PC-3 (cell line): ENCODE results near the gene ZIC2. TPM values are rescaled to one million over a fixed set of nuclear protein-coding genes. Genes with fewer than 3 reads are reported as not detected.

Source experiments
- ATAC-seq: fragments of 200-7000 bp; cut with Tn5 transposase; 2 replicates; pipeline ENCODE4 v1.9.1; 2020; ENCODE audit warnings: mild to moderate bottlenecking, moderate library complexity
- BruUV-seq: library from RNA; stranded (reverse); fragments of 400-500 nt; replicated peaks from 2 replicates; lab custom pipeline; 2021; lab: Mats Ljungman, UMichigan
- CTCF ChIA-PET: fragments of 300-600 bp; sonication (Branson Sonifier 250); formaldehyde crosslinking; loops from one replicate; lab custom pipeline; 2022; ENCODE audit warnings: antibody characterized with exemption; lab: Charles Lee
- POLR2A ChIA-PET: fragments of 300-600 bp; sonication (Branson Sonifier 250); formaldehyde crosslinking; loops from one replicate; lab custom pipeline; 2022; ENCODE audit warnings: antibody characterized with exemption; ENCODE audit not compliant: unreplicated experiment; lab: Charles Lee
- DNase-seq: peaks from one replicate; pipeline ENCODE4 v3.0.0-alpha.2; 2015
- H2AFZ ChIP-seq: fragments of 300-600 bp; sonication (generic); 2 replicates; pipeline ENCODE4 v1.6.0; 2016; ENCODE audit warnings: antibody characterized with exemption, low read length
- H3F3A ChIP-seq: fragments of 300-600 bp; sonication (generic); one replicate; pipeline ENCODE4 v1.6.0; 2017; ENCODE audit warnings: antibody characterized with exemption, low read length, control low read depth, mild to moderate bottlenecking; ENCODE audit not compliant: unreplicated experiment
- H3K27ac ChIP-seq: fragments of 300-600 bp; sonication (generic); 2 replicates; pipeline ENCODE4 v1.5.1; 2016; ENCODE audit warnings: mild to moderate bottlenecking, low read length
- H3K27me3 ChIP-seq: fragments of 300-600 bp; sonication (generic); 2 replicates; pipeline ENCODE4 v1.6.1; 2016; ENCODE audit warnings: low read length, mixed read lengths
- H3K36me3 ChIP-seq: fragments of 300-600 bp; sonication (generic); 2 replicates; pipeline ENCODE4 v1.6.1; 2016; ENCODE audit warnings: low read depth, mixed run types, low read length, mixed read lengths
- H3K4me1 ChIP-seq: fragments of 300-600 bp; sonication (generic); 2 replicates; pipeline ENCODE4 v1.5.1; 2016; ENCODE audit warnings: low read length; ENCODE audit not compliant: insufficient read depth
- H3K4me2 ChIP-seq: fragments of 300-600 bp; sonication (generic); 2 replicates; pipeline ENCODE4 v1.6.0; 2016; ENCODE audit warnings: low read length
- H3K4me3 ChIP-seq: fragments of 300-600 bp; sonication (generic); 2 replicates; pipeline ENCODE4 v1.5.1; 2016; ENCODE audit warnings: mild to moderate bottlenecking, low read length, mixed read lengths
- H3K79me2 ChIP-seq: fragments of 300-600 bp; sonication (generic); 2 replicates; pipeline ENCODE4 v1.6.1; 2017; ENCODE audit warnings: low read length, mixed read lengths
- H3K9ac ChIP-seq: fragments of 300-600 bp; sonication (generic); 2 replicates; pipeline ENCODE4 v1.6.0; 2016; ENCODE audit warnings: mild to moderate bottlenecking, low read length
- H3K9me2 ChIP-seq: fragments of 300-600 bp; sonication (generic); replicated peaks from 2 replicates; pipeline ENCODE4 v1.6.1; 2016; ENCODE audit warnings: mixed run types, low read length, mixed read lengths
- H3K9me3 ChIP-seq: fragments of 300-600 bp; sonication (generic); 2 replicates; pipeline ENCODE4 v1.6.1; 2016; ENCODE audit warnings: low read length, mixed read lengths
- H4K20me1 ChIP-seq: fragments of 300-600 bp; sonication (generic); 2 replicates; pipeline ENCODE4 v1.6.1; 2016; ENCODE audit warnings: low read length, mixed read lengths
- EZH2 ChIP-seq: fragments of 300-600 bp; sonication (generic); IDR thresholded peaks from one replicate; pipeline ENCODE4 v1.6.1; 2017; ENCODE audit warnings: antibody characterized with exemption, mild to moderate bottlenecking, low read length; ENCODE audit not compliant: unreplicated experiment
- EZH2phosphoT487 ChIP-seq: fragments of 300-600 bp; sonication (generic); IDR thresholded peaks from 2 replicates; pipeline ENCODE4 v1.6.1; 2018; ENCODE audit warnings: mild to moderate bottlenecking, antibody characterized with exemption, low read length, borderline replicate concordance
- intact Hi-C: fragments of 100-400 bp; cut with micrococcal nuclease; formaldehyde crosslinking; loops from 2 replicates; pipeline ENCODE4 v1.9.0; 2023
- total RNA-seq: library from RNA; depleted of rRNA; stranded (reverse); fragments of >200 nt; gene quantifications from 2 replicates; pipeline ENCODE4 v1.2.3, GENCODE V29; 2014
- TF ChIP-seq, protein P1 (sequence below): fragments of 300-600 bp; sonication (generic); conservative IDR thresholded peaks from 2 replicates; pipeline ENCODE4 v1.5.1; 2017; ENCODE audit warnings: antibody characterized with exemption, low read depth, mild to moderate bottlenecking, low read length

Gene ZIC2
- total RNA-seq, 1 experiment from 2014 or later, result not detected

DNA sequence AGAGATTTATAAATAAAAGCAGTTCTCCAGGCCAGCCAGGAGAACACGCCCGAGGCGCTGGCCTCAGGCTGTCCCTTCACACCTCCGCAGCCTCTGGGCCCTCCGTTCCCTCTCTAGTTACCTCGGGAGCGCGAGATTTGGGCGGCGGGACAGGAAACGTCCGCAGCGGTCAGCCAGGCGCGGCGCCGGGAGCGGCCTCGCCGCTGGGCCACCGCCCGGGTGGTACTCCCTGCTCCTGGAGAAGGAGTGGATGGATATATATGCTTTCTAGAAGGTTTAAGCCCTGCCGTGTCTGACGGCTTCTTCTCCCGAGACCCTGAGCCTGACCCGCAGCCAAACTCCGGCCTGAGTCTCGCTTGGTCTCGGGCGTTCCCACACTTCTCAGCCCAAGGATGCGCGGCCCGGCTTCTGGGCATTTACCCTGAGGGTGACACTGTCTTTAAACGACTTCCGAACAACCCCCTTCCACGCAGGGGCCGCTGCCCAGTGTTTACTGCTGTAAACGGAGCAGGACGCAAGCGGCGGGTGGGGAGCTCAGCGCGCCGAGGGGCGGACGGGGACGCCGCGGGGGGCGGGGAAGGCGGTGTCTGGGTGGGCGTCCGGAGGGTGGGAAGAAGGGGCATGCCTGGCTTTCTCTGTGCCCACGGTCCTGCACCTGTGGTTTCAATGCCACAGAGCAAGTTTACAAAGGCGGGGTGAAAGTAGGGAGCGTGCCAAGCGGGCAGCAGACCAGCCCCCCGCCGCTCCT lies 2.0 kb upstream of the ZIC2 start:
- H3K9me2 ChIP-seq, result no peaks in the 10 kb centered on the region
- H3K36me3 ChIP-seq, result no peaks in the 10 kb centered on the region
- no peaks in the 10 kb centered on the region for H4K20me1 ChIP-seq
- no peaks in the 10 kb centered on the region for H3F3A ChIP-seq
- ChIA-PET CTCF (interaction anchor here (0.6 kb wide), 1 partner anchor 324 kb away, joined by 3 read pairs; no protein-coding TSS in a partner anchor), POLR2A (no interaction called here)
- H3K27me3 ChIP-seq, result peaks cover 58% of the 10 kb centered on the region
- H3K4me2 ChIP-seq, result peak overlapping the region; percentile 89
- H3K9me3 ChIP-seq, result no peaks in the 10 kb centered on the region
- peak; percentile 4; the same call in 1 of the 2 replicates for ATAC-seq
- BruUV-seq, result no TSS peak
- H2AFZ ChIP-seq, result peak overlapping the region; percentile 86
- H3K27ac ChIP-seq, result no peak overlapping the region
- H3K4me1 ChIP-seq, result peaks cover 8% of the 10 kb centered on the region; the same call in 1 of the 2 replicates
- intact Hi-C loops, result no loop called here
- DNase-seq, result peak; percentile 18
- H3K9ac ChIP-seq, result no peak overlapping the region
- TF ChIP-seq EZH2phosphoT487 (no peak; the same call in 1 of the 2 replicates), EZH2 (peak; percentile 40)
- TF ChIP-seq, protein P1, sequence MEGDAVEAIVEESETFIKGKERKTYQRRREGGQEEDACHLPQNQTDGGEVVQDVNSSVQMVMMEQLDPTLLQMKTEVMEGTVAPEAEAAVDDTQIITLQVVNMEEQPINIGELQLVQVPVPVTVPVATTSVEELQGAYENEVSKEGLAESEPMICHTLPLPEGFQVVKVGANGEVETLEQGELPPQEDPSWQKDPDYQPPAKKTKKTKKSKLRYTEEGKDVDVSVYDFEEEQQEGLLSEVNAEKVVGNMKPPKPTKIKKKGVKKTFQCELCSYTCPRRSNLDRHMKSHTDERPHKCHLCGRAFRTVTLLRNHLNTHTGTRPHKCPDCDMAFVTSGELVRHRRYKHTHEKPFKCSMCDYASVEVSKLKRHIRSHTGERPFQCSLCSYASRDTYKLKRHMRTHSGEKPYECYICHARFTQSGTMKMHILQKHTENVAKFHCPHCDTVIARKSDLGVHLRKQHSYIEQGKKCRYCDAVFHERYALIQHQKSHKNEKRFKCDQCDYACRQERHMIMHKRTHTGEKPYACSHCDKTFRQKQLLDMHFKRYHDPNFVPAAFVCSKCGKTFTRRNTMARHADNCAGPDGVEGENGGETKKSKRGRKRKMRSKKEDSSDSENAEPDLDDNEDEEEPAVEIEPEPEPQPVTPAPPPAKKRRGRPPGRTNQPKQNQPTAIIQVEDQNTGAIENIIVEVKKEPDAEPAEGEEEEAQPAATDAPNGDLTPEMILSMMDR, result no peak
- no peaks in the 10 kb centered on the region for H3K79me2 ChIP-seq
- peak overlapping the region; percentile 63 for H3K4me3 ChIP-seq

DNA sequence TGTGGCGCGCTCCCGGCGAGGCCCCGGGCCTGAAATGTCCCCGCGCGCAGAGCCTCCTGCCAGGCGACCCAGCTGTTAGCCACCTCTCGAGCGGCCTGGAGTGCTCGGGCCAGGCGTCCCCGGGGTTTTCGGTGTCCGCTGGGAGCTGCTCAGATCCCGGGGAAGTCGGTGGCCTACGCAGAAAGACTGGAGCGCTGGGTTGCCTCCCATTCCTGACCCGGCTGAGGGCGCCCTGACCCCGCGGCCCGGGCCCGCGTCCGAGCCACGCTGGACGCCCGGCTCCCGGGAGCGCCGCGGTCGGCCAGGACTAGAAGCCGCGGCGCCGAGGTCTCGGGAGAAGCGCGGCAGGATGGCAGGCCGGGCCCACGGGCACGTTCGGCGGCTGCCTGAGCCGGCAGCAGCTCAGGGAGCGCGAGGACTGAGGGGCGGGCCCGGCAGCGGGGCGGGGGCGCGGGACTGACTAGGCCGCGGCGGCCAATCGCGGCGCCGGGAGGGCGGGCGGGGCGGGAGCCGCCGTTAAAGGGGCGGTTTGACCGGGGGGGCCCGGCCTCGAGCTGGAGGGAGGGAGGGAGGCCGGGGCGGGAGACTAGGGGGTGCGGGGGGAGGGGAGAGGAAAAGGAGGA lies 1.3 kb upstream of the ZIC2 start:
- no peaks in the 10 kb centered on the region for H3K79me2 ChIP-seq
- ATAC-seq (peak; percentile 79), DNase-seq (peak; percentile 57)
- peak overlapping the region; percentile 86 for H2AFZ ChIP-seq
- H3K4me2 ChIP-seq, result peak overlapping the region; percentile 89
- H3K27ac ChIP-seq, result no peak overlapping the region
- no TSS peak for BruUV-seq
- H3K27me3 ChIP-seq, result peaks cover 59% of the 10 kb centered on the region
- H3F3A ChIP-seq, result no peaks in the 10 kb centered on the region
- H3K9ac ChIP-seq, result no peak overlapping the region
- intact Hi-C loops, result no loop called here
- no peaks in the 10 kb centered on the region for H3K36me3 ChIP-seq
- POLR2A ChIA-PET, result no interaction called here
- H3K4me3 ChIP-seq, result peak overlapping the region; percentile 63
- CTCF ChIA-PET, result interaction anchor here (0.6 kb wide), 1 partner anchor 324 kb away, joined by 3 read pairs; no protein-coding TSS in a partner anchor
- peaks cover 8% of the 10 kb centered on the region; the same call in 1 of the 2 replicates for H3K4me1 ChIP-seq
- no peaks in the 10 kb centered on the region for H3K9me2 ChIP-seq
- H3K9me3 ChIP-seq, result no peaks in the 10 kb centered on the region
- TF ChIP-seq, protein P1, result no peak
- no peak for TF ChIP-seq EZH2
- no peak for TF ChIP-seq EZH2phosphoT487
- no peaks in the 10 kb centered on the region for H4K20me1 ChIP-seq
